ENCODE data around the gene PPP1R3F. TPM values are rescaled to one million over a fixed set of nuclear protein-coding genes. Genes with fewer than 3 reads are reported as not detected.

PPP1R3F gene
- polyA plus RNA-seq, 2 of the 4 experiments (the other 2 are of a cell fraction) = 3.0 to 5.2 TPM

DNA sequence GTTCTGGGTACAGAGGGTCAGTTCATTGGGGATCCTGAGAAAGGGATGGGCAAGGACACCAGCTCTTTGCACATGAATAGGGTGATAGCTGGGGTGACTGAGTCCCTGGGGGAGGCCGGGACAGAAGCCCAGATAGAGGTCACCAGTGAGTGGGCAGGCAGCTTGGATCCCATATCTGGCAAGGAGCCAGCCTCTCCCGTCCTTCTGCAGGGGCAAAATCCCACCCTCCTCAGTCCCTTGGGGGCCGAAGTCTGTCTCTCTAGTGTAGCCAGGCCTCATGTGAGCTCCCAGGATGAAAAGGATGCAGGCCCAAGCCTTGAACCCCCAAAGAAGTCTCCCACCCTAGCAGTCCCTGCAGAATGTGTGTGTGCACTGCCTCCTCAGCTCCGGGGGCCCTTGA is 17.0 kb downstream of the PPP1R3F start:
- no peak overlapping the region for H3K4me2 ChIP-seq
- H3K4me3 ChIP-seq = no peak overlapping the region
- no peak for FAIRE-seq
- no peak overlapping the region for H3K27ac ChIP-seq
- WGBS (ENCODE audit: missing lambda C conversion rate) = 80% methylated on average over 1 of the region's 4 CpGs
- ChIA-PET POLR2A (no interaction called here), CTCF (interaction anchor here (0.6 kb wide), 1 partner anchor 102 kb away, joined by 3 read pairs; no protein-coding TSS in a partner anchor)
- TF ChIP-seq TFCP2L1 (CRISPR knock-in tag; IDR thresholded peaks at IDR 0.05) (no peak), EP300 (IDR thresholded peaks at IDR 0.05) (no peak), NR3C1 (IDR thresholded peaks at IDR 0.05) (no peak), POLR2A (IDR thresholded peaks at IDR 0.05; ENCODE audit: low read length) (no peak)
- H3K4me1 ChIP-seq = no peaks in the 10 kb centered on the region
- no peaks in the 10 kb centered on the region for H3K9me3 ChIP-seq
- no peak for DNase-seq (ENCODE audit: low read depth in 1 of 2, low spot score in 1 of 2)
- ATAC-seq = no peak

DNA sequence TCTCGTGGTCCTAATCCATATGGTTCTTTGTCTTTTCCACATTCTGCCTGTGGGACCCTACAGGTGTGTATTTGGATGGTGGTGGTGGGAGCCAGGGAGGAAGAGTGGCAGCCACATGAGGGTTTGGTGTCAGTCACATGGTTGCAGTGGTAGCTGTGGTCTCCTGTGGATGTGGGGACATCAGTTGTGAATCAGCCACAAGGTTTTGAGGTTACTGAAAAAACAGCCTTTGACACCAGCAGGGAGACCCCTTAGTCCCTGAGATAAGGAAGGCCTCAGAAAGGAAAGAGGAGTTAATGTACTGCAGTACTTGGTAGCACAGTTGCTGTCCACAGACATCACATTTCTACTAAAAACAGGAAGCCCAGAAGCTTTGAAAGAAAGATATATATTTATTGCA is 18.1 kb downstream of the PPP1R3F start:
- no peak for DNase-seq (ENCODE audit: low read depth in 1 of 2, low spot score in 1 of 2)
- TF ChIP-seq ZSCAN20 (CRISPR knock-in tag; IDR thresholded peaks at IDR 0.05) (no peak), RFX5 (IDR thresholded peaks at IDR 0.05) (no peak), RARB (CRISPR knock-in tag; IDR thresholded peaks at IDR 0.05) (no peak)
- CTCF ChIA-PET = interaction anchor here (0.9 kb wide), 1 partner anchor 96 kb away, joined by 3 read pairs; no protein-coding TSS in a partner anchor
- no peak overlapping the region for H3K4me3 ChIP-seq
- FAIRE-seq = no peak
- no peak overlapping the region for H3K27ac ChIP-seq
- POLR2A ChIA-PET = no interaction called here
- H3K4me1 ChIP-seq = no peaks in the 10 kb centered on the region
- ATAC-seq = no peak
- H3K4me2 ChIP-seq = no peak overlapping the region
- no CpG with 5 or more reads among the region's 1 CpG for WGBS (ENCODE audit: missing lambda C conversion rate)
- no peaks in the 10 kb centered on the region for H3K9me3 ChIP-seq

- TF ChIP-seq HOXB13 (CRISPR knock-in tag; IDR thresholded peaks at IDR 0.05; ENCODE audit: low read depth) (no peak), RAD21 (conservative IDR thresholded peaks at IDR 0.05 in 1 of 2, IDR thresholded peaks at IDR 0.05 in 1 of 2) (no peak), HOXB5 (CRISPR knock-in tag; IDR thresholded peaks at IDR 0.05) (no peak), BCL3 (IDR thresholded peaks at IDR 0.05) (no peak), EP300 (IDR thresholded peaks at IDR 0.05) (no peak), HOXA7 (CRISPR knock-in tag; IDR thresholded peaks at IDR 0.05) (no peak), KDM5A (IDR thresholded peaks at IDR 0.05) (no peak), TFCP2L1 (CRISPR knock-in tag; IDR thresholded peaks at IDR 0.05) (no peak), TP53 (CRISPR knock-in tag; IDR thresholded peaks at IDR 0.05) (no peak), RNF2 (IDR thresholded peaks at IDR 0.05; ENCODE audit: borderline replicate concordance, low read depth) (no peak), KDM1A (IDR thresholded peaks at IDR 0.05; ENCODE audit: low read depth) (no peak), ESRRA (IDR thresholded peaks at IDR 0.05; ENCODE audit: borderline replicate concordance, low read length) (no peak), PBX3 (IDR thresholded peaks at IDR 0.05) (no peak), PHF8 (IDR thresholded peaks at IDR 0.05; ENCODE audit: borderline replicate concordance, low read depth) (no peak), SMC3 (IDR thresholded peaks at IDR 0.05) (no peak), SREBF2 (IDR thresholded peaks at IDR 0.05) (no peak)
- TF ChIP-seq, protein P1, sequence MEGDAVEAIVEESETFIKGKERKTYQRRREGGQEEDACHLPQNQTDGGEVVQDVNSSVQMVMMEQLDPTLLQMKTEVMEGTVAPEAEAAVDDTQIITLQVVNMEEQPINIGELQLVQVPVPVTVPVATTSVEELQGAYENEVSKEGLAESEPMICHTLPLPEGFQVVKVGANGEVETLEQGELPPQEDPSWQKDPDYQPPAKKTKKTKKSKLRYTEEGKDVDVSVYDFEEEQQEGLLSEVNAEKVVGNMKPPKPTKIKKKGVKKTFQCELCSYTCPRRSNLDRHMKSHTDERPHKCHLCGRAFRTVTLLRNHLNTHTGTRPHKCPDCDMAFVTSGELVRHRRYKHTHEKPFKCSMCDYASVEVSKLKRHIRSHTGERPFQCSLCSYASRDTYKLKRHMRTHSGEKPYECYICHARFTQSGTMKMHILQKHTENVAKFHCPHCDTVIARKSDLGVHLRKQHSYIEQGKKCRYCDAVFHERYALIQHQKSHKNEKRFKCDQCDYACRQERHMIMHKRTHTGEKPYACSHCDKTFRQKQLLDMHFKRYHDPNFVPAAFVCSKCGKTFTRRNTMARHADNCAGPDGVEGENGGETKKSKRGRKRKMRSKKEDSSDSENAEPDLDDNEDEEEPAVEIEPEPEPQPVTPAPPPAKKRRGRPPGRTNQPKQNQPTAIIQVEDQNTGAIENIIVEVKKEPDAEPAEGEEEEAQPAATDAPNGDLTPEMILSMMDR (IDR thresholded peaks at IDR 0.05) = no peak
- POLR2A ChIA-PET = no interaction called here
- Histone ChIP-seq H3K4me3 (no peak overlapping the region), H3K27ac (no peak overlapping the region), H3K9me3 (no peaks in the 10 kb centered on the region), H3K4me1 (no peaks in the 10 kb centered on the region), H3K4me2 (no peak overlapping the region)
- DNase-seq (ENCODE audit: low read depth in 1 of 2, low spot score in 1 of 2) (no peak), ATAC-seq (no peak), FAIRE-seq (no peak)
- 66% methylated on average over 4 of the region's 7 CpGs for WGBS (ENCODE audit: missing lambda C conversion rate)
- CTCF ChIA-PET = no interaction called here
These were observed 20.6 kb downstream of the PPP1R3F start for GRCh38 chrX:49290215-49290614.
